ENCODE data around the gene MYH16.
"Not testable (repeated sequence)": the region's sequence is repeated elsewhere in the genome, so short reads cannot be mapped to it uniquely, and the experiment has no call there.

MYH16 gene

DNA sequence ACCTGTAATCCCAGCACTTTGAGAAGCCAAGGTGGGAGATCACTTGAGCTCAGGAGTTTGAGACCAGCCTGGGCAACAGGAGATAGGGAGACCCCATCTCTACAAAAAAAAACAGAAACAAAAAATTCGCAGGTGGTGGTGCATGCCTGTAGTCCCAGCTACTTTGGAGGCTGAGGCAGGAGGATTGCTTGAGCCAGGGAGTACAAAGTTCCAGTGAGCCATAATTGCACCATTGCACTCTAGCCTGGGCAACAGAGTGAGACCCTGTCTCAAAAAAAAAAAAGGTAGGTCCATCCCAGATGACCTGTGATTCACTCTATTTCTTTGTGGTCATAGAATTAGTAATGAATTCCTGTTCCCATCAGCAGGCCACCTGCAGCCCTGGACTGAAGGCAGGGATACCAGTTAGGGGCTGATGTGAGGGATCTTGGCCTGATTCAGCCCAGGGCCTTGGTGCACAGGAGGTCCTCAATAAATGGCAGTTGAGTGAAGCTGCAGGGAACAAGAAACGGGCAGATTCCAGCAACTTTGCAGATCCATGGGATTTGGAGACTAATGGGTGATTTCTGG lies at the start of gene MYH16:
Gene MYH16 (plus strand): TSS at position 364 of the 570 bp plus-strand sequence.
- TF ChIP-seq CTCF (IDR thresholded peaks at IDR 0.05; ENCODE audit: insufficient read depth, low read depth, low read length, missing control alignments) = no peak
- no peak within 1 kb of the TSS for H3K4me3 ChIP-seq (ENCODE audit: low read length)

DNA sequence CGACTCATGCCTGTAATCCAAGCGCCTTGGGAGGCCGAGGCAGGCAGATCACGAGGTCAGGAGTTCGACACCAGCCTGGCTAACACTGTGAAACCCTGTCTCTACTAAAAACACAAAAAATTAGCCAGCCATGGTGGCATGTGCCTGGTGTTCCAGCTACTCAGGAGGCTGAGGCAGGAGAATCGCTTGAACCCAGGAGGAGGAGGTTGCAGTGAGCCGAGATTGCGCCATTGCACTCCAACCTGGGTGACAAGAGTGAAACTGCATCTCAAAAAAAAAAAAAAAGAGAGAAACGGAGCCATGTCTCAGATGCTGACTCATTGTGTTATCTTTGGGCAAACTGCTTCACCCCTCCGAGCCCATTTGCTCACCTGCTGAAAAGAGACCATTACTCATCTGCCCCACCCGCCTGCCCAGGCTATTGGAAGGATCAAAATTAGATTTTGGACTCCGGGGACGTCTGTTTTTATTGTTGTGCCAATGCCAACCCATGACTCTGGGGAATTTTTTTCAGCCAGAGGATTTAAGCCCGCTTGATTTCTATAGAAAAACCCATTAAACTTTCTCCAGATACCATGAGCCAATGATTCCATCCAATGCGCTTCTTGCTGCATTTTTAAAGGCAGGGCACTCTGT lies 48.3 kb upstream of the MYH16 start:
- H3K4me3 ChIP-seq (ENCODE audit: low read length) = not testable (repeated sequence)
- peak; percentile 97 for DNase-seq (ENCODE audit: low read depth)

More for the DNA sequence above, at the start of gene MYH16:
- DNase-seq (ENCODE audit: low read depth) = peak; percentile 42

DNA sequence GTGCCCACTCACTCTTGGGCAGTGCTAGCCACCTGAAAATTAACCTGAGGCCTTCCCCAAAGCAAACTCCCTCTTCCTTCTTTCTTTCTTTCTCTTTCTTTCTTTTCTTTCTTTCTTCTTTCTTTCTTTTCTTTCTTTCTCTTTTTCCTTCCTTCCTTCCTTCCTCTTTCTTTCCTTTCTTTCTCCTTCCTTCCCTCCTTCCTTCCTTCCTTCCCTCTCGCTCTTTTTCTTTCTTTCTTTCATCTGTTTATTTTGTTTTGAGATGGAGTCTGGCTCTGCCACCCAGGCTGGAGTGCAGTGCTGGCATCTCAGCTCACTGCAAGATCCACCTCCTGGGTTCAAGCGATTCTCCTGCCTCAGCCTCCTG lies 47.8 kb upstream of the MYH16 start:
- DNase-seq (ENCODE audit: low read depth) = no peak
- no peak overlapping the region for H3K4me3 ChIP-seq (ENCODE audit: low read length)
- TF ChIP-seq CTCF (IDR thresholded peaks at IDR 0.05; ENCODE audit: insufficient read depth, low read depth, low read length, missing control alignments) = no peak

GRCh38 chr7:99229234-99229633 lies 43.4 kb upstream of the MYH16 start:
- peak; percentile 84 for DNase-seq (ENCODE audit: low read depth)
- H3K4me3 ChIP-seq (ENCODE audit: low read length) = no peak overlapping the region
- no peak for TF ChIP-seq CTCF (IDR thresholded peaks at IDR 0.05; ENCODE audit: insufficient read depth, low read depth, low read length, missing control alignments)

DNA sequence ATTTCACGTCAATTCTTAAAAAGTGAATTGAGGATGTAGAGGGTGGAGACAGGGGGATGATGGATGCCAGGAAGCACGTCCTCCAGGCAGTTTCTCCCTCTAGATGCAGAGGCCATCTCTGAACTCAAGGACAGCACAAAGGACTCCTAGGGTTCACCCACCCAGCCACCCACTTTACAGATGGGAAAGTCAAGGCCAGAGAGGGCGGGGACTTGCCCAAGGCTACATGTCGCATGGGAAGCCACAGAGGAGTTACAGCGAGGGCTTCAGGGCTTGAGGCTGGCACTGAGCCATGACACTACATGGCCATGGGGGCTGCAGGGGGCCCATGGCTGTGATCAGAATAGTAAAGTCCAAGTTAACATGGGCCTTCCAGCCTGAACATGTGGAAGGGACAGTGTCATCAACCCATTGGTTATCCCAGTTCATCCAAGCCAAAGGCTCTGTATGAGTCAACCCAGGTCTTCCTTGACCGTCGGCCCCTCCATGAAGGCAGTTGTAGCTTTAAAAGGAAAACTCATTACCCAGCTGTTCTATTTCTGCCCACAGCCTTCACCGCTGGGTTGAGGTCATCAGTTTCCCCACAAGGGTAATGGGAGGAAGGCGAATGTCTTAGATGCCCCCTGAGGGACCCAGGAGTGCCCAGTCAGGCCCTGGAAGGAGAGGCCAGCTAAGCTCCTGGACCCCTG lies 40.4 kb upstream of the MYH16 start:
- H3K4me3 ChIP-seq (ENCODE audit: low read length) = no peak overlapping the region
- DNase-seq (ENCODE audit: low read depth) = no peak
- TF ChIP-seq CTCF (IDR thresholded peaks at IDR 0.05; ENCODE audit: insufficient read depth, low read depth, low read length, missing control alignments) = no peak

DNA sequence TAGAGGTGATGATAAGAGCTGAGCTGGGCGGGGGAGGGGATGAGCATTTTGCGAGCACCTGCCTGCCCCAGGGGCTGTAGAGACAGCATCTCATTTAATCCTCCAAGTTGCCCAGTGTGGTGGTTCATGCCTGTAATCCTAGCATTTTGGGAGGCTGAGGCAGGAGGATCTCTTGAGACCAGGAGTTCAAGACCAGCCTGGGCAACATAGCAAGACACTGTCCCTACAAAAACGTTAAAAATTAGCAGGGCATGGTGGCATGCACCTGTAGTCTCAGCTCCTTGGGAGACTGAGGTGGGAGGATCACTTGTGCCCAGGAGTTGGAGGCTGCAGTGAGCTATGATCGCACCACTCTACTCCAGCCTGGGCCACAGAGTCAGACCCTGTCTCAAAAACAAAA lies 39.7 kb upstream of the MYH16 start:
- not testable (repeated sequence) for DNase-seq (ENCODE audit: low read depth); H3K4me3 ChIP-seq (ENCODE audit: low read length)

DNA sequence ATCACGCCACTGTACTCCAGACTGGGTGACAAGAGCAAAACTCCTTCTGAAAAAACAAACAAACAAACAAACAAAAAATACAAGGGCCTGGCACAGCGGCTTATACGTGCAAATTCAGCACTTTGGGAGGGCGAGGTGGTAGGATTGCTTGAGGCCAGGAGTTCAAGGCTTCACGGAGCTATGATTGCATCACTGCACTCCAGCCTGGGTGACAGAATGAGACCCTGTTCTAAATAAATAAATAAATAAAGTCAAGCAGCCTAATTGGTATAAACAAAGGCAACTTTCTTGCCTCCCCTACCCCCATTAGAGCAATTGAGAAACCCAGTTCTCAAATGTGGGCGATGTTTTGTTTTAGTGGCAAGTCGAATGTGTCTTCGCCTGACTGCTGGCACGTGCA lies 38.5 kb upstream of the MYH16 start:
- DNase-seq (ENCODE audit: low read depth) = no peak
- no peak for TF ChIP-seq CTCF (IDR thresholded peaks at IDR 0.05; ENCODE audit: insufficient read depth, low read depth, low read length, missing control alignments)
- no peak overlapping the region for H3K4me3 ChIP-seq (ENCODE audit: low read length)

DNA sequence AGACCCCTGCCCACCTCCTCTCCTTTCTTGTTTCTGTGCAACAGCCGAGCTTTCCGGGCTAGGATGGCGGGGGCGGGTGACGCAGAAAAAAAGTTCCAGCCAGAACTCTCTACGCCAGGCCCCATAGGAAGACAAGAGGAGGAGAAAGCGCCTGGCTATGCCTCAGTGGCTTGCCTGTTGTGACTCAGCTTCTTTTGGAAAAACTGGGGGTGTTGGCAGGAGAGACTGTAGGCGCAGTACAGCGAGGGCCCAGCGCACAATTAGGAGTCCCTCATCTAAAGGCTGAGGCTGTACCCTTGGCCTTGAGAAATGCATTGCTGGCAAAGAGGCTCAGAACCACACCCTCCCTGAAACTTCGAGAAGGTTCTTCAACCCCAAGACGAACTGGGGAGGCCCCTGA lies 36.7 kb upstream of the MYH16 start:
- no peak overlapping the region for H3K4me3 ChIP-seq (ENCODE audit: low read length)
- no peak for DNase-seq (ENCODE audit: low read depth)
- TF ChIP-seq CTCF (IDR thresholded peaks at IDR 0.05; ENCODE audit: insufficient read depth, low read depth, low read length, missing control alignments) = no peak

GRCh38 chr7:99237876-99238275 lies 34.8 kb upstream of the MYH16 start:
- DNase-seq (ENCODE audit: low read depth) = not testable (repeated sequence)

More at GRCh38 chr7:99237876-99238275, 34.8 kb upstream of the MYH16 start:
- not testable (repeated sequence) for H3K4me3 ChIP-seq (ENCODE audit: low read length)

All from epithelial cell of esophagus (primary cell).